AG09309 (cell line): ENCODE data around the gene CAMK1D.
A peak's percentile ranks its signal among the peaks of the same experiment; 100 is the strongest.

Experiments used
- DNase-seq: peaks from one replicate; pipeline ENCODE4 v3.0.0-alpha.2; 2010; ENCODE audit warnings: low read depth
- H3K4me3 ChIP-seq: 2 replicates; pipeline ENCODE4 v1.5.1; 2011; ENCODE audit warnings: mild to moderate bottlenecking, low read depth, low read length, moderate library complexity; ENCODE audit not compliant: control insufficient read depth
- TF ChIP-seq, protein P1 (sequence below): IDR thresholded peaks from 2 replicates; pipeline ENCODE4 v1.5.1; 2011; ENCODE audit warnings: mild to moderate bottlenecking, low read depth, low read length, inconsistent platforms; ENCODE audit not compliant: insufficient read depth, control insufficient read depth; ENCODE audit errors: missing control alignments

Gene CAMK1D

DNA sequence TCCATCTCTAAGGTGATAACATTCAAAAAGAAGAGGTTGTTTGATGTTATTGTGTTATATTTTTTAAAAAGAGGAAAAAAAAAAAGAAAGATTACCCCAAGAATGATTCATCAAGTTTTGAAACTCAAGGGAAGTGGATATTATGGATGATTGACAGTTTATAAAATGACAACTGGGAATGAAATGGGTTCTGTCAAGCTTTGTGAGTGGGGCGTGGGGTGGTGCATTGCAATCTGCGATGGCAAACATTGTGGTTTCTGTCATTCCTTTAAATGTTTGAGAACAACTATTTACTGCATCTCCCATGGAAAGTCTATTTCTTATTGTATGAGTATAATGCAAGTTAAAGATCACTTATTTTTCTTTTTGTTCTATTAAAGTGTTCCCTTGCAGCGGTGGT lies 355.1 kb downstream of the CAMK1D start:
- TF ChIP-seq, protein P1, sequence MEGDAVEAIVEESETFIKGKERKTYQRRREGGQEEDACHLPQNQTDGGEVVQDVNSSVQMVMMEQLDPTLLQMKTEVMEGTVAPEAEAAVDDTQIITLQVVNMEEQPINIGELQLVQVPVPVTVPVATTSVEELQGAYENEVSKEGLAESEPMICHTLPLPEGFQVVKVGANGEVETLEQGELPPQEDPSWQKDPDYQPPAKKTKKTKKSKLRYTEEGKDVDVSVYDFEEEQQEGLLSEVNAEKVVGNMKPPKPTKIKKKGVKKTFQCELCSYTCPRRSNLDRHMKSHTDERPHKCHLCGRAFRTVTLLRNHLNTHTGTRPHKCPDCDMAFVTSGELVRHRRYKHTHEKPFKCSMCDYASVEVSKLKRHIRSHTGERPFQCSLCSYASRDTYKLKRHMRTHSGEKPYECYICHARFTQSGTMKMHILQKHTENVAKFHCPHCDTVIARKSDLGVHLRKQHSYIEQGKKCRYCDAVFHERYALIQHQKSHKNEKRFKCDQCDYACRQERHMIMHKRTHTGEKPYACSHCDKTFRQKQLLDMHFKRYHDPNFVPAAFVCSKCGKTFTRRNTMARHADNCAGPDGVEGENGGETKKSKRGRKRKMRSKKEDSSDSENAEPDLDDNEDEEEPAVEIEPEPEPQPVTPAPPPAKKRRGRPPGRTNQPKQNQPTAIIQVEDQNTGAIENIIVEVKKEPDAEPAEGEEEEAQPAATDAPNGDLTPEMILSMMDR, result no peak
- no peak overlapping the region for H3K4me3 ChIP-seq
- no peak for DNase-seq

DNA sequence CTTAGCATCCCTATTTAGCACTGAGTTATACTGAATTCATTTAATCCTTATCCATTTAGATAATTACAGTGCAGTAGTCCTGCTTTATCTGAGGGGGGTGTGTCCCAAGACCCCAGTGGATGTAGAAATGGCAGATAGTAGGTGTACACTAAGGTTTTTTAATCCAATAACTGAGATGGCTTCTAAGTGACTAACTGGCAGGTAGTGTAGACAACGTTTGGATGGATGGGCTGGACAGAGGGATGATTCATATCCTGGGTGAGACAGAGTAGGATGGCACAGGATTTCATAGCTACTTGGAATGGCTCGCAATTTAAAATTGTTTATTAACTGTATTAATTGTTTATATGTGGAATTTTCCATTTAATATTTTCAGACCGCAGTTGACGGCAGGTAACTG lies 356.6 kb downstream of the CAMK1D start:
- TF ChIP-seq, protein P1, result no peak
- no peak overlapping the region for H3K4me3 ChIP-seq

DNA sequence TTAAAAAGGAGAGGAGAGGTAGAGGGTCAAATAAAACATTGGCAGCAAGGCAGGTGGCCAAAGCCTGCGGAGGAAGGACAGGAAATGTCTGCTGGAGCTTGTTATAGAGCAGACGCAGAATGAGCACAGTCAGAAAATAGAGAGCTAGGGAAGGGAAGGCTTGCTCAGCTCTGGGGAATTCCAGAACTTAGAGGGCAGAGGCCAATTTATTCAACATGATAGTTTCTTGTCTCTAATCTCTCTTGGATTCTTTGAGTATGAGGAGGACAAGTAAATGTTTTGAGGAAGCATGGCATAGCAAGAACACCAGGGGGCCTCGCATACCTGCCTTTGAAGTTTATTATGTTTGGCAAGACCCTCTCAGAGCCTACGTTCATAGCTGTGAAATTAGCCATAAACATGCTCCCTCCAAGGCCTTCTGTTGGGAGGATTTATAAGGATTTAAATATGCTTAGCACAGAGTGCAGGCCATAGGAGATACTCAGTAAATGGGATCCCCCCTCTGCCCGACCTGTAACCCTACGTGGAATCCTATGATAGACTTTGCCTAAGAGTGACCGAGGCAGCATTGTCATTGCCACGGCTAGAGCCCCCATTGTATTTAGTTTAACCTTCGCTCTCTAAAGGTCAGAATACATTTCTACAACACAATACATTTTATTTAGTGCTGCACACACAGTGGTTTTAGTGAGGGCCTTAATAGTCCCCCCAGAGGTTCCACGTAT lies 358.3 kb downstream of the CAMK1D start:
- no peak overlapping the region for H3K4me3 ChIP-seq
- TF ChIP-seq, protein P1, result peak; percentile 61
- peak; percentile 91 for DNase-seq

More for the DNA sequence above, 356.6 kb downstream of the CAMK1D start:
- no peak for DNase-seq

DNA sequence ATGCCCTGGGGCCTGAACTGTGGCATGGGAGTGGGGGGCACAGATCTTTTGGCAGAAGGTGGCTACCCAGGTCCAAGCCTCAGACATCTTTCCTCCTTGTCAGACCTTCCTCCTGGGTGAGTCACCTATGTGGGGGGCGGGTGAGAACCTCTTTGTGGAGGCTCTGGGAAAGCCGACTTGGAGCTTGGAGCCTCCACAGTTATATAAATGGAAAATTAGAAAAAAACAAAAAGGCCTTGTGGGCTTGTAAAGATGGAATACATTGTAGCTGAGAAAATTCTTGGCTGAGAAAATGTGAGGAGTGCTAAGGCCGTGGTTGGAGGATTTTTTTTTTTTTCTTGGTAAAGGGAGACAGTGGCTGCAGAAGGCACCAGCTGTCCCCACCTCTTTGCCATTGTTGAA lies 359.7 kb downstream of the CAMK1D start:
- no peak overlapping the region for H3K4me3 ChIP-seq
- DNase-seq, result no peak
- TF ChIP-seq, protein P1, result no peak

DNA sequence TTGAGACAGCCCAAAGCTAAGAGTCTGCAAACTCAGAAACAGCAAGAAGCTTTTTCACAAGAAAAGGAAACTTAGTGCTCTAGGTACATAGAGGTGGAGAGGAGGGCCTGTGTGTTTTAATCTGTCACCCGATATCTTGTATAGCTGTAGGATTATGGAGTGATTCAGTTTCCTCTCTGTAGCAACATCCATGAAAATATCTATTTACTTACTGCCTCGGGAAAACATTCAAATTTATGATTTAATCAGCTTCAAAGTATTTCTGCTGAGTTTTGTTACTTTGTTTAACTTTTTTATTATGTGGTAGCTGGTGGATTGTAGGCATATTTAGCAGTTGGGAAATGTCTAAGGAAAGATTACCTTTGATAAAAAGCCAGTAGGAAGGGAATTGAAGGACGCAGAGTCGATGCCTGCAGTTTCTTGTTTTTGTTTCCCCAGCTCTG lies 360.2 kb downstream of the CAMK1D start:
- TF ChIP-seq, protein P1, result no peak
- H3K4me3 ChIP-seq, result no peak overlapping the region
- no peak for DNase-seq

DNA sequence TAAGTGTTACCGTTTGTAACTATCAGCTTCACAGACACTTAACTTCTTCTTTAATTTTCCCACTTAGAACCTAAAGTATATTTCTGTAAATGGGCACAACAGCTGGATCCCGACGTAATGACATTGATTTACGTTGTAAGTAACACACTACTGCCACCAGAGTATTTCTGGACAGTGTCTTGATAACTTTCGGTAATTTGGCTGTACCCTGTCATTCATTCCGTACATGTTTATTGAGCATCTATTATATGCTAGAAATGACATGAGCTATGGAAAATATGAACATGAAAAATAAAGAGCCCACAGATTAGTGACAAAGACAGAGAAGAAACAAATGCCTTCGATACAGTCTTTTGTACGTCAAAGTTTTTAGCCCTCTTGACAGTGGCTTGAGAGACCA lies 360.8 kb downstream of the CAMK1D start:
- no peak for DNase-seq
- TF ChIP-seq, protein P1, result no peak
- no peak overlapping the region for H3K4me3 ChIP-seq
